Measurements from ENCODE around the gene RNPEPL1.

- no peak for TF ChIP-seq CTCF (IDR thresholded peaks at IDR 0.05; ENCODE audit: poor library complexity)
- TF ChIP-seq EZH2 (IDR thresholded peaks at IDR 0.05; ENCODE audit: borderline replicate concordance): no peak
Measured at GRCh38 chr2:240551288-240551687, 17.0 kb upstream of the RNPEPL1 start.

Measured in hepatocyte (in vitro differentiated cells).